Measurements from ENCODE around the gene CD81. TPM values are rescaled to one million over a fixed set of nuclear protein-coding genes. Genes with fewer than 3 reads are reported as not detected.

The CD81 gene
- total RNA-seq, 1 donor: 195 TPM

DNA sequence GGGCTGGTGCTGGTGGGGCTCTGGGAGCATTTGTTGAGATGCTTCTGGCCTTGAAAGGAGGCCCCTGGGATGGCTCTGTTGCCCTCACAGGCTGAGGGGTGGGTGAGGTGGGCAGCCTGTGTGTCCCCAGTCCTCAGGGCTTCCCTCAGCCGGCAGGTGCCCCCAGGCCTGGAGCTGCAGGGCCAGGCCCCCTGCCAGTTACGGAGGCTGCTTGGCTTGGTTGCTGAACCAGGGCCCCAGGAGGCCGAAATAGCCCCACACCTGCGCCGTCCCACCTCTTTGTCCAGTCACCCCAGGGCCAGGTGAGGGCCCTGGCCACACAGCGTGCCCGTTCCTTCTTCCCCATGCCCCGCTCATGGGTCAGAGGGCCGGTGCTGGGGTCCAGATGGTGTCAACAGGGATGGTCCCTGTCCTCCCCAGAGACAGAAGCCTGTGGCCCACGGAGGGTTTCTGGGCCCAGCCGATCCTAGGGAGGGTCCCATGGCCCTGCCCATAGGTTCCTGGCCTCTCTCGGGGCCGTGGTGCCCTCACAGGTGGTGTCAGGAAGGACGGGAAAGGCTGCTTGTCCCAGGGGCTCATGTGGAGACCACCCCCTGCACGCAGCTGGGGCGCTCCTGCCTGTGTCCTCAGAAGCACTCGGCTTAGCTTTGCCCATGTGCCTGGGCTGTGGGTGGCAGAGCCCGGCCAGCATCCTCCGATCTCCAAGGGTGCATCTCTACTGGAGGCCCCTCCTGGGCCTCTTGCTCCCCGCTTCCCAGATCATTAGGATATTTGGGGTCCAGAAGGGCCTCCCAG, 14.3 kb downstream of the CD81 start:
- H3K4me2 ChIP-seq (ENCODE audit: insufficient read depth, low read length): no peak overlapping the region
- H3K36me3 ChIP-seq (ENCODE audit: insufficient read depth, low read length): peaks cover 5% of the 10 kb centered on the region
- H2AFZ ChIP-seq (ENCODE audit: low read length): no peak overlapping the region
- peaks cover 92% of the 10 kb centered on the region for H3K79me2 ChIP-seq (ENCODE audit: insufficient read depth, low read length)
- peaks cover 62% of the 10 kb centered on the region for H4K20me1 ChIP-seq (ENCODE audit: insufficient read depth, low read length)
- H3K4me1 ChIP-seq (ENCODE audit: insufficient read depth, low read length): peaks cover 17% of the 10 kb centered on the region
- no peak overlapping the region for H3K27ac ChIP-seq (ENCODE audit: low read depth, low read length)
- no peak overlapping the region for H3K4me3 ChIP-seq (ENCODE audit: insufficient read depth, low read length)
- no peaks in the 10 kb centered on the region for H3K27me3 ChIP-seq (ENCODE audit: insufficient read depth, low read length)
- DNase-seq (ENCODE audit: insufficient read length, low spot score, missing footprints): no peak
- no peaks in the 10 kb centered on the region for H3K9me3 ChIP-seq (ENCODE audit: low read depth, low read length)
- TF ChIP-seq, protein P1, sequence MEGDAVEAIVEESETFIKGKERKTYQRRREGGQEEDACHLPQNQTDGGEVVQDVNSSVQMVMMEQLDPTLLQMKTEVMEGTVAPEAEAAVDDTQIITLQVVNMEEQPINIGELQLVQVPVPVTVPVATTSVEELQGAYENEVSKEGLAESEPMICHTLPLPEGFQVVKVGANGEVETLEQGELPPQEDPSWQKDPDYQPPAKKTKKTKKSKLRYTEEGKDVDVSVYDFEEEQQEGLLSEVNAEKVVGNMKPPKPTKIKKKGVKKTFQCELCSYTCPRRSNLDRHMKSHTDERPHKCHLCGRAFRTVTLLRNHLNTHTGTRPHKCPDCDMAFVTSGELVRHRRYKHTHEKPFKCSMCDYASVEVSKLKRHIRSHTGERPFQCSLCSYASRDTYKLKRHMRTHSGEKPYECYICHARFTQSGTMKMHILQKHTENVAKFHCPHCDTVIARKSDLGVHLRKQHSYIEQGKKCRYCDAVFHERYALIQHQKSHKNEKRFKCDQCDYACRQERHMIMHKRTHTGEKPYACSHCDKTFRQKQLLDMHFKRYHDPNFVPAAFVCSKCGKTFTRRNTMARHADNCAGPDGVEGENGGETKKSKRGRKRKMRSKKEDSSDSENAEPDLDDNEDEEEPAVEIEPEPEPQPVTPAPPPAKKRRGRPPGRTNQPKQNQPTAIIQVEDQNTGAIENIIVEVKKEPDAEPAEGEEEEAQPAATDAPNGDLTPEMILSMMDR (IDR thresholded peaks at IDR 0.05; ENCODE audit: extremely low read depth, low read depth, low read length): no peak

DNA sequence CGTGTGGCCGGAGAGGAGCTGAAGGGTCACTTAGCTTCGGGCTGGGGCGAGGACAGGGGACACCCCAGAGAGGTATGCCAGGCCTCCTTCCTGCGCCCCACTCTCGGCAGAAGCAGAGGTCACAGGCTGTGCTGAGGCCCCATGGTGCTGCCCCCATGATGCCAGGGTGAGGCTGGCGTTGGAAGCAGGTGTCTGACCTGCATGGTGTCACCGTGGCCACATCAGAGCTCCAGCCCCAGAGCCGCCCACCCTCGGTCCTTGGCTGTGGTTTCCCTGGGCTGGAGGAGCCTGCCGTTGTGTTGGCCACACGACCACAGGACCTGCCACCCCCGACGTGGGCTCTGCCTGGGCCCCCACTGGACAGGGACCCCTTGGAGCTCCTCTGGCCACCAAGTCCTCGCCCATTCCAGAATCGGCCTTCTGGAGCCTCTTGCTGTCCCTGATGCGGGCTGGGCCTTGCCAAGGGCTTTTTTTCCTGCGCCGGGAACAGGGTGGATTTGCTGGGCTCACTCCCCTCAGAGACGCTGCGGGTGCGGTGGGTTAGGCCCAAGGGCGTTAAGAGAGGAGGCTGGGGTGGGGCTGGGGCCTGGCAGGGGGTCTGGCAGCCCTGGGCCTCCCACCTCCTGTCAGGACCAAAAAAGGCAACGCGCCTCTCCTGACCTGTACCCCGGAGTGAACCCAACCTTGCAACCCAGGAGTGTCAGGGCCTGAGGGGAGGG, 15.3 kb downstream of the CD81 start:
- no peaks in the 10 kb centered on the region for H3K27me3 ChIP-seq (ENCODE audit: insufficient read depth, low read length)
- peaks cover 90% of the 10 kb centered on the region for H3K79me2 ChIP-seq (ENCODE audit: insufficient read depth, low read length)
- H3K4me2 ChIP-seq (ENCODE audit: insufficient read depth, low read length): no peak overlapping the region
- no peak for DNase-seq (ENCODE audit: insufficient read length, low spot score, missing footprints)
- no peak overlapping the region for H3K27ac ChIP-seq (ENCODE audit: low read depth, low read length)
- no peaks in the 10 kb centered on the region for H3K9me3 ChIP-seq (ENCODE audit: low read depth, low read length)
- TF ChIP-seq, protein P1 (IDR thresholded peaks at IDR 0.05; ENCODE audit: extremely low read depth, low read depth, low read length): no peak
- H2AFZ ChIP-seq (ENCODE audit: low read length): no peak overlapping the region
- peaks cover 10% of the 10 kb centered on the region for H3K36me3 ChIP-seq (ENCODE audit: insufficient read depth, low read length)
- H3K4me1 ChIP-seq (ENCODE audit: insufficient read depth, low read length): peaks cover 9% of the 10 kb centered on the region
- H3K4me3 ChIP-seq (ENCODE audit: insufficient read depth, low read length): no peak overlapping the region
- H4K20me1 ChIP-seq (ENCODE audit: insufficient read depth, low read length): peaks cover 52% of the 10 kb centered on the region

DNA sequence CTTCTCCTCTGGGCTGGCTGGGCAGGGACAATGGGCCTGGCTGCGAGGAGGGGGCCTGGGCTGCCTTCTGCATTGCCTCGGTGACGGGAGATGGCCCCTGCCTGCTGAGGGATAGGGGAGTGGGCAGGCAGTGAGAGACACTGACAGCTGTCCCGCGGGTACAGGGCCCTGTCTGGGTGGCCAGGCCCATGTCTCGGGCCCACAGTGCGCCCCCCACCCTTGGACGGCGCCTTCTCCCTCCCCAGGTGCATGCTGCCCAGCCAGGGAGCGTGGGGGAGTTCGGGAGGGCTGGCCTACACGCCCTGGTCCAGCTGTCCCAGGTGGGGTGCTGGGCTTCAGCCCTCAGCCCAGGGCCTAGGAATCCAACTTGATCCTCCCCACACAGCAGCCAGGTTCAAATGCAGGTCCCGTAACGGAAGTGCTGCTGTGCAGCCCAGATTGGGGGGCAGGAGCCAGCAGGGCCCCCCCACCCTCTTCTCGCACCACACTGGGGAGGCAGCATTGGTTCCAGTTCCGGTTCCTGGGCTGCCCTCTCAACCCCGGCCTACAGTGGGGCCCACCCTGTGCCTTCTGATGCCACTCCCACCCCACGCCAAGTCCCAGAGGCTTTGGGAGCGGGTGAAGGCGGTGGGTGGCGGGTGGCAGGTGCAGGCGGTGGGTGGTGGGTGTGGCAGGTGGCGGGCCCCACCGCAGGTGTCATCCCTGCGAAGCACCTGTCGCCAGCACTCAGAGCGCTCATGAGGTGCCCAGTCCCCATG, 16.2 kb downstream of the CD81 start:
- TF ChIP-seq, protein P1 (IDR thresholded peaks at IDR 0.05; ENCODE audit: extremely low read depth, low read depth, low read length): no peak
- Histone ChIP-seq H2AFZ (ENCODE audit: low read length) (no peak overlapping the region), H3K36me3 (ENCODE audit: insufficient read depth, low read length) (peaks cover 15% of the 10 kb centered on the region), H3K4me3 (ENCODE audit: insufficient read depth, low read length) (no peak overlapping the region), H3K9me3 (ENCODE audit: low read depth, low read length) (no peaks in the 10 kb centered on the region), H3K27ac (ENCODE audit: low read depth, low read length) (no peak overlapping the region), H3K27me3 (ENCODE audit: insufficient read depth, low read length) (no peaks in the 10 kb centered on the region), H3K79me2 (ENCODE audit: insufficient read depth, low read length) (peaks cover 86% of the 10 kb centered on the region), H3K4me1 (ENCODE audit: insufficient read depth, low read length) (peaks cover 5% of the 10 kb centered on the region), H4K20me1 (ENCODE audit: insufficient read depth, low read length) (peaks cover 43% of the 10 kb centered on the region), H3K4me2 (ENCODE audit: insufficient read depth, low read length) (no peak overlapping the region)
- DNase-seq (ENCODE audit: insufficient read length, low spot score, missing footprints): no peak
